ENCODE data around the gene C3orf85.
"Not testable (repeated sequence)": the region's sequence is repeated elsewhere in the genome, so short reads cannot be mapped to it uniquely, and the experiment has no call there.

C3orf85 gene, protein sequence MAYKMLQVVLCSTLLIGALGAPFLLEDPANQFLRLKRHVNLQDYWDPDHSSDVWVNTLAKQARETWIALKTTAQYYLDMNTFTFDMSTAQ

DNA sequence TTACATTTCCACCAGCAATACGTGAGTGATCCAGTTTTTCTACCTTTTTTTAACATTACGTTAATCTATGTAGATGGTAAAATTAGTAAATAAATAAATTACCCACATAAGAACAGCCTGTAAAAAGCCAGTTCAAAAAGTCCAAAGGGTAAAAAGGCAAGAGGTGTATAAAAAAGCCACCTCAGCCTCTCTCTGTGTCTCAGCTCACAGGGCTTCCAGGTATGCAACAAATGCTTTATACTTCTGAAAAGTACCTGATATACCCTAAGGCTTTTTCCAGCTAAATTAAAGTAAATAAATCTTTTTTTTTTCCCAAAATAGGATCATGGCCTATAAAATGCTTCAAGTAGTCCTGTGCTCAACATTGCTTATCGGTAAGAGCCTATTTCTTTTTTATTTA is at the start of gene C3orf85:
C3orf85 (plus strand) TSS at position 197 of the 400 bp plus-strand sequence; CDS start at position 326, 129 bp downstream.
- no peak within 1 kb of the TSS for H3K4me3 ChIP-seq (ENCODE audit: low read depth, low read length)

DNA sequence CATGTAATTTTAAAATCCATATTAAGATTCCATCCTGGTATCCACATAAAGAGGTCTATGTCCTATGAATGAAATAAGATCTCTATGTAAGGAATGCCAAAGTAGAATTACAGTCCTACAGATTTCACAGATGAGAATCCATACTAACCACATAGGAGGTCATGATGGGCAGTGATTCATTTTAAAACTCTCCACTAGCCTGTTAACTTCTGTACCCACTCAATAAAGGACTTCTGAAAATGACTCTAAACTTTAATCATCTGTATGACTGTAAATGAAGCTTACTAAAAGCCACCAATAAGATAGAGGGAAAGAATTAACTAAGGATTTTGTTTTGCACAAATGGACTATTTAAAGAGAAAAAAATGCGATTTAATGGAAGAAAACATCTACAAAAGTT is 47.3 kb upstream of the C3orf85 start:
- no peak overlapping the region for H3K4me3 ChIP-seq (ENCODE audit: low read depth, low read length)

DNA sequence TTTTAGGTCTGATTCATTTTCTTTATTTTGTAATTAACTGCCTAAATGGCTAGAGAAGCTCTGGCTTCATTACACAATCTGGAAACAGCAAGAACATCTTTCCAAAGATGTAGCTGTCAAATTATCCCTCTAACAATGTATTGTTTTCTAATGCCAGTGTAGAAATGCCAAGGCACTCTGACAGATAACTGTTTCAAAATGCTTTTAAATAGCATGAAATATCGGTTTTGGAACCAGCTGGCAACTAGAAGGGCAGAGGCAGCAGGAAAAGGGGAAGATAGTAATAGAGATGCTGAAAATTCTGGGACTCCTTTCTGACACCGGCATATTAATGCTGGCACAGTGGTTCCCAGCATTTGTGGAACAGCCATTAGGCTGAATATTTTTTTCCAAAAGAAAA is 44.7 kb upstream of the C3orf85 start:
- no peak overlapping the region for H3K4me3 ChIP-seq (ENCODE audit: low read depth, low read length)

DNA sequence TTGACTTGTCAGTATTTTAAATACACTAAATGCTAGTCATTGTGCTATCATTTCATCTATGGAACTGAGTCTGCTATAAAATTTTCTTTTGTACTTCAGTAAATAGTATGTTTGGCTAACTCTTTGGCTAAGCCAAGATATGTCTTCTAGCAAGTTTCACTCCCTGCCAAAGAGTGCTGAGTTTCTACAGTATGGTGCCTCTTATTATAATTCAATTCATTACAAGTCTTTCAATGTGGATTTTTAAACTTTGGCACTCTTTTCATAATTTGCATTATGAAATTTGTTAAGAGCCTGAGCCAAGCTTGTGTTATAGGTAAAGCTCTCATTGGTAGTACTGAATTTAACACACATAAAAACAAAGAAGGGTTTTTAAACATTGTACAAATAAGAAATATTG is 43.0 kb upstream of the C3orf85 start:
- no peak overlapping the region for H3K4me3 ChIP-seq (ENCODE audit: low read depth, low read length)

DNA sequence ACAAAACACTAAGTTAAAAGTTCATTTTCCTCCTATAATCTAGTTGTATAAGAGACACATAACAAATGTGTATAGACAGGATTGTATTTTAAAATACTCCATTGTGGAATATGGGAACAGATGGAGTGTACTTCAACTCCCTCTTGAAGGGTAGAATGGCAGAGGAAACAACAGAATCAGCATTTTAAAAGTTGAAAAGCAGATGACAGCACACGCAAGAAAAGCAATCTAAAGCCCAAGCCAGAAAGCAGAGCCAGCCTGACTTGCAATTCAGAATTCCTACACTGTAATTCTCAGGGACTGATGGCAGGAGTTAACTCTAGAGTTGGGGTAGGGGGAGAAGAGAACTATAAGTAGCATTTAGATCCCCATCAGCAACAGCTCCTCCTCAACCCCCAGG is 41.4 kb upstream of the C3orf85 start:
- no peak overlapping the region for H3K4me3 ChIP-seq (ENCODE audit: low read depth, low read length)

DNA sequence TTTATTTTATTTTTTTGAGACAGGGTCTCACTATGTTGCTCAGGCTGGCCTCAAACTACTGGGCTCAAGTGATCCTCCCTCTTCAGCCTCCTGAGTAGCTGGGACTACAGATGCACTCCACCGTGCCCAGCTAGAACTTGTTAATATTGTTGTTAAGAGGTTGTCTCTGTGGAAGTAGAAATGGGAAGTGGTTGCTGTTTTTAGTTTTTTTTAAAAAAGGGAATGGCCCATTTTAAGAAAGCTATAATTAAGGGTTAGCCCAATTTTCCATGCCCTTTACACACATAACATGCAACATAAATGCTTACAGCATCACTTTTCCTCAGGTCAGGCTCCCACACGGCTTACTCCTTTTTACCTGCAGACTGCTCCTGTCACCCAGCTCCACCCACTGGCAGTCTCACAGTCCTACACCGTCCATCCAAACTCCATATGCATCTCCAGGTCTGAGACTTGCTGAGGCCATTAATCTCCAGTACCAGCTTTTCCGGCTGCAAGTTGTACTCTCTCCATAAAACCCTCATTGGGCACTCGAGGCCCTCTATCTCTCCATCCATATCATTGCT is 38.4 kb upstream of the C3orf85 start:
- H3K4me3 ChIP-seq (ENCODE audit: low read depth, low read length) = no peak overlapping the region

DNA sequence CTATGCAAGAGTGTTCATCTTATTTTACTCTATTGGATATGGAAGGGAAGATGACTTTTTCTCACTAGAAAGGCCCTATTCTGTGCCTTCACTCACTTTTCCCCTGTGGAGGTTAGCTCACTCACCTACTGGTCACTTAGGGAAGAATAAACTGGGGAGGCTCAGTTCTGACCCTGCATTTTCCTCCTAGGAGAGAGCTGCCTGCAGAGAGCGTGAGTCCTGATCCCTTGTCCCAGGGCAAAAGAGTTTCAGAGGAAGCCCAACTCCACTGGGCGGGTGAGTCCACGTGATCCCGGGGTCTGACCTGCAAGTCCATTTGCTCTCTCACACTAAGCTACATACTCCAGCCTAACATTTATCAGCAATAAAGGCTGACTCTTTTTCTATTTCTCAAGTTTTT is 26.9 kb upstream of the C3orf85 start:
- H3K4me3 ChIP-seq (ENCODE audit: low read depth, low read length) = no peak overlapping the region

- H3K4me3 ChIP-seq (ENCODE audit: low read depth, low read length) = no peak overlapping the region
Measured at GRCh38 chr3:109112946-109113760, 23.4 kb upstream of the C3orf85 start.

DNA sequence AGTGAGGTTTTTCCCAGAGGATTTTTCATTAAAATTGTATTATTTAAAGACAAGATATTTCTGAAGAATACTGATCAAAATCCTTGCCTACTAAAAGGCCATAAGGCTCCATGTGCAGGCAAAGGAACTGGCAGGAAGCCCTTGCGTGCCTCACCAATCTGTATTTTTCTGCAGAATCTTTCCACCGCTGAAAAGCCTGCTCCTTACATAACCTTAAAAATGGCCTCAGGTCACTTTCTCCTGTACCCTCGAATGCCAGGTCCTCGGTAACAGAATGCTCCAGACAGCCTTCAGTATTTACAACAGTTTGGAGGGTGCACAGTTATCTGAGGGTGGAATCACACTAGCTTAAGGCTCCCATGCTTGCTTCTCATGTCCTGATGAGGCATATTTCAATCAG is 21.8 kb upstream of the C3orf85 start:
- H3K4me3 ChIP-seq (ENCODE audit: low read depth, low read length) = no peak overlapping the region

DNA sequence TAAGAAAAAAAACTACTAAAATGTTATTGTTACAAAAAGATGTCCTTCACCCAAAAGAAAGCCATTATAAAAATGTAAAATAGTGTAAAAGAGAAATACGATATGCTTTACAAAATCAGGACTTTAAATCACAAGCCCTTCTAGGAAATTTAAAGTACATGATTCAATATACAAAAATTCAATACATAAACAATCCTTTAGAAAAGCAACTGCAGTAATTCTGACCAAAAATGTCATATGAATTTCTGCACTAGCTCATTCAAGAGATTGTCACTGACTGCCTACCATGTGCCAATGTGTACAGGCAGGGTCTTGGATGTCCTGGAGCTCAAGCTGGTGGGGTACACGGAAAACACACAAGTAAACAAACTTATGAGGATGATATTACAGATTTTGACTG is 21.1 kb upstream of the C3orf85 start:
- no peak overlapping the region for H3K4me3 ChIP-seq (ENCODE audit: low read depth, low read length)

- H3K4me3 ChIP-seq (ENCODE audit: low read depth, low read length) = no peak overlapping the region
Measured at GRCh38 chr3:109116031-109116430, 20.5 kb upstream of the C3orf85 start.

GRCh38 chr3:109117939-109118338 is 18.6 kb upstream of the C3orf85 start, which contains the start of gene MORC1:
TSS of gene MORC1 (minus strand) at chr3:109118134. CDS start at chr3:109118059, 75 bp downstream.
- H3K4me3 ChIP-seq (ENCODE audit: low read depth, low read length) = no peak within 1 kb of the TSS

GRCh38 chr3:109118584-109118983 is 17.9 kb upstream of the C3orf85 start:
- H3K4me3 ChIP-seq (ENCODE audit: low read depth, low read length) = no peak overlapping the region

DNA sequence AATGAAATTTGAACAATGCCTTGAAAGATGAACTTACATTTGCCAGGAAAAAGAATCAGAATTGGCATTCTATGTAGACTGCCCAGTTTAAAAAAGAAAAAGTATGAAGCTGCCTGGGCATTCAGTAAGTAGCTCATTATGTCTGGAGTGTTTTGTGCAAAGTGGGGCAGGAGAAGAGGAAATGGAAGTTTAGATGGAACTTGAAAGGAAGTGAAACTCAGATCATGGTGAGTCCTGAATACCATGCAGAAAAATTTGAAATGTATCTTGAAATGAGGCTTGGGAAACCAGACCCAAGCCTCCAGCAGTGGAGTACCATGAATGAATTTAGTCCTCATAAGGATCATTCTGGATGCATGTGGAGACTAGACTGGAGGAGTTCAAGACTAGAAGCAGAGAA is 13.8 kb upstream of the C3orf85 start:
- no peak overlapping the region for H3K4me3 ChIP-seq (ENCODE audit: low read depth, low read length)

- no peak overlapping the region for H3K4me3 ChIP-seq (ENCODE audit: low read depth, low read length)
Measured at GRCh38 chr3:109125902-109126301, 10.6 kb upstream of the C3orf85 start.

DNA sequence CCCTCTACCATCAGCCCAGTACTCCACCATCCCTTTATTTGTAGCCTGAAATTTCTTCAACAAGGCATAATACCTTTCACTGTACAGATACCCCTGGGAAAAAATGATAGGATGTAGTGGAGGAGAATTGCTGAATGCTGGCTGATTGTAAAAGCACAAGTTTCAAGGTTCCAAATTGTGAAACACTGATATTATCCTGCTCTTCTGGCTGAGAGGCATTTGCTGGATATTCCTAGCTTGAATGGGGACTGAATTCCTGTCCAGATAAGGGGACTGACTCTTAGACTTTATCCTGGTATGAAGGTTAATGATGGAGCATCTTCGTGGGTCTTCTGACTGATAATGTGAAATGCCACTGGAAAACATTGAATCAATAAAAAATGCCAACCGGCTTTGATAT is 9.0 kb upstream of the C3orf85 start:
- H3K4me3 ChIP-seq (ENCODE audit: low read depth, low read length) = no peak overlapping the region

DNA sequence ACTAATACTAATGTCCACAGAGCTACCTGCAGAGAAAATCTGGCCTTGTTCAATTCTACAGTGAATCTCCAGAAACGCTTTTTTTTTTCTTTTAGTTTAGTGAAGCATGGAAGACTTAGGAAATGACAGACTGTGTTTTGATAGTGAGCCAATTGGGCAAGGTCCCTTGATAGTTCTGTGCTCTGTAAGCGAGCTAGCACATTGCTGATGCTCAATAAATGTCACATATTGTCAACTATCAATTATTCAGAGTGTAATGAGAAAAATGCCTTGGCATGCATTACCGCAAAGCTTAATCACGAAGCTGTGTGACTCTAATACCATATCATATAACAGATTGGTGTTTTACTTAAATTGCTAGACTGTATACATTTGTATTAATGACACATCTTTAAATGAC is 5.2 kb upstream of the C3orf85 start:
- H3K4me3 ChIP-seq (ENCODE audit: low read depth, low read length) = no peak overlapping the region

DNA sequence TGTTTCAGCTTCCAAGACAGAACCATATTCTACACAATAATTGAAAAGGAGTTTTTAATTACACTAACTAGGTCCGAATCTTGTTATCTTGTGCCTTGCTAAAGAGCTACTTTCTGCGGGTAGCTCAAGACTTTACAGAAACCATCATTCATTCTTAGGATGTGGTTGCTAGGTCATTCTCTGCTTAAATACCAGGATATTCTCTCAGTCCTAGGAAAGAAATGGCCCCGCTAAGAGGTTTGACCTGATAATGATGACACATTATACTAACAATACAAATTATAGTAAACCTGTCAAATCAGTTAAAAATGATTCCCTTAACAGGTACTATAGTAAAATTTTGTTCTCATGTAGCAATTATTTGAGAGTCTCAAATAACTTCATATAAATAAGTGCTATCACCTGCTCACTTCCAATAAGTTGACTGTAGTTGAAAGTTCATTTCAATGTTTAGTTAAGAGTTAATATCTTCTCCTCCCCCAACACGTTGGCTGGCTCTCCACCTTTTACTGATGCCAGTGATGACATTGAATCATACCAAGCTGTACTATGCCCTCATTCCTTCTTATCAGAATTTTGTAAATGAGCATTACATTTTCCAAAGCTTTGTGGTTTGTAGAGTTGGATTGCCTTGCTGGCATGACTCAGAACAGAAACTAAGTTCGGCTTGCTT is 3.6 kb upstream of the C3orf85 start:
- no peak overlapping the region for H3K4me3 ChIP-seq (ENCODE audit: low read depth, low read length)

DNA sequence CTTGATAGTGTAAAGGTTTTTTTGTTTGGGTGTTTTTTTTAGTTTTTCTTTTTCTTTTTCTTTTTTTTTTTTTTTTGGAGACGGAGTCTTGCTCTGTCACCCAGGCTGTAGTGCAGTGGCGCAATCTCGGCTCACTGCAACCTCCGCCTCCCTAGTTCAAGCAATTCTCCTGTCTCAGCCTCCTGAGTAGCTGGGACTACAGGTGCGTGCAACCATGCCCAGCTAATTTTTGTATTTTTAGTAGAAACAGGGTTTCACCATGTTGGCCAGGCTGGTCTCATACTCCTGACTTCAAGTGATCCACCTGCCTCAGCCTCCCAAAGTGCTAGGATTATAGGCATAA is 3.1 kb upstream of the C3orf85 start:
- H3K4me3 ChIP-seq (ENCODE audit: low read depth, low read length) = not testable (repeated sequence)

GRCh38 chr3:109137761-109138160 is 1.2 kb downstream of the C3orf85 start:
- H3K4me3 ChIP-seq (ENCODE audit: low read depth, low read length) = no peak overlapping the region

- H3K4me3 ChIP-seq (ENCODE audit: low read depth, low read length) = no peak overlapping the region
Measured at GRCh38 chr3:109140318-109140717, 3.8 kb downstream of the C3orf85 start.

GRCh38 chr3:109143646-109144045 is 7.1 kb downstream of the C3orf85 start:
- no peak overlapping the region for H3K4me3 ChIP-seq (ENCODE audit: low read depth, low read length)

Data from iPS-11a (cell line).